Measurements from ENCODE around the gene CYP2F1.

The CYP2F1 gene, protein sequence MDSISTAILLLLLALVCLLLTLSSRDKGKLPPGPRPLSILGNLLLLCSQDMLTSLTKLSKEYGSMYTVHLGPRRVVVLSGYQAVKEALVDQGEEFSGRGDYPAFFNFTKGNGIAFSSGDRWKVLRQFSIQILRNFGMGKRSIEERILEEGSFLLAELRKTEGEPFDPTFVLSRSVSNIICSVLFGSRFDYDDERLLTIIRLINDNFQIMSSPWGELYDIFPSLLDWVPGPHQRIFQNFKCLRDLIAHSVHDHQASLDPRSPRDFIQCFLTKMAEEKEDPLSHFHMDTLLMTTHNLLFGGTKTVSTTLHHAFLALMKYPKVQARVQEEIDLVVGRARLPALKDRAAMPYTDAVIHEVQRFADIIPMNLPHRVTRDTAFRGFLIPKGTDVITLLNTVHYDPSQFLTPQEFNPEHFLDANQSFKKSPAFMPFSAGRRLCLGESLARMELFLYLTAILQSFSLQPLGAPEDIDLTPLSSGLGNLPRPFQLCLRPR

DNA sequence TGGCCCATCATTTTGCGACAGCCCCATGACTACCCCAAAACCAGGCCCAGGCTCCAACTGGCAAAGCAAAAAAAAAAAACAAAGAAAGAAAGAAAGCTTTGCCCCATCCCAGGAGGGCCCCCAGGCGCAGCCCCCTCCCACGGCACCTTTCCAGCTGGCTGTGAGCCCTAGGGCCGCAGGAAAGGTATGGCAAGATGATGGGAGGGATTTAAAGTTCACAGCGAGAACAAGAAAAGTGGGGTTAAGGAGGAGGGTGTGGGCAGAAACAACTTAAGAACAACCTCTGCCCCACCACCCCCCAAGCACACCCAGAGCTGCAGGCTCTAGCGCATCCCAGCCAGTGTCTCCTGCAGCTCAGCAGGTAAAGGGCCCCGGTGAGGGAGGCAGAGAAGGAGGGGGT, at the start of gene CYP2F1:
TSS of gene CYP2F1 (plus strand) at position 301 of the 400 bp plus-strand sequence. CDS start 1,757 bp downstream, outside the sequence.
- peaks cover 0 to 4% of the 10 kb centered on the region in 2 donors for H3K27me3 ChIP-seq (ENCODE audit: control insufficient read depth in 1 of 2, insufficient read depth in 2 of 2, low read length in 2 of 2)
- H3K36me3 ChIP-seq (ENCODE audit: insufficient read depth, low read length), result no peaks in the 10 kb centered on the region
- H3K4me1 ChIP-seq (ENCODE audit: insufficient read depth, low read length), result no peaks in the 10 kb centered on the region
- H3K9ac ChIP-seq (ENCODE audit: low read length), result no peak within 1 kb of the TSS
- no peak within 1 kb of the TSS for H3K27ac ChIP-seq (ENCODE audit: low read depth, low read length)
- H3K9me3 ChIP-seq (ENCODE audit: low read length), result no peaks in the 10 kb centered on the region
- no peak within 1 kb of the TSS for H3K4me3 ChIP-seq (ENCODE audit: low read depth in 1 of 2, low read length in 2 of 2)

DNA sequence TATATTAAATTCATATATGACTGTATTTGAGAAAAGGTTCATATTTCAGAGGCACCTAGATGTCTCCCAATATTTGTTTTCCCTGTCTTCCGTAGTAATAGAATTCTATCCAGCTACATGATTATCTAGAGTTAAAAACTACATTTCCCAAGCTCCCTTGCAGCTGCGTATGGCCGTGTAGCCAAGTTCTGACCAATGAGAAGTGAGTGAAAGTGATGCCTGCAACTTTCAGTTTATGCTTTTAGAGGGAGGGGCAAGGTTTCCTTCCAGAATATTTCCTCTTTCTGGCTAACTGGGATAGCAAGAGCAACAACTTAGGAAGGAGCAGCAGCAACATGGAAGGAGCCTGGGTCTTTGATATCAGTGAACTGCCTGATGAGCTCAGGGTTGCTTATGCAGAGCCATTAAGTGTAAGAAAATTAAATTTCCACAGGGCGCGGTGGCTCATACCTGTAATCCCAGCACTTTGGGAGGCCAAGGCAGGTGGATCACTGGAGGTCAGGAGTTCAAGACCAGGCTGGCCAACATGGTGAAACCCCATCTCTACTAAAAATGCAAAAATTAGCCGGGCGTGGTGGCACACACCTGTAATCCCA, 49.2 kb upstream of the CYP2F1 start:
- no peaks in the 10 kb centered on the region for H3K36me3 ChIP-seq (ENCODE audit: insufficient read depth, low read length)
- H3K9ac ChIP-seq (ENCODE audit: low read length), result no peak overlapping the region
- peaks cover 0 to 3% of the 10 kb centered on the region in 2 donors for H3K27me3 ChIP-seq (ENCODE audit: control insufficient read depth in 1 of 2, insufficient read depth in 2 of 2, low read length in 2 of 2)
- H3K4me3 ChIP-seq (ENCODE audit: low read depth in 1 of 2, low read length in 2 of 2), result no peak overlapping the region
- no peaks in the 10 kb centered on the region for H3K4me1 ChIP-seq (ENCODE audit: insufficient read depth, low read length)
- no peak overlapping the region for H3K27ac ChIP-seq (ENCODE audit: low read depth, low read length)
- no peaks in the 10 kb centered on the region for H3K9me3 ChIP-seq (ENCODE audit: low read length)

DNA sequence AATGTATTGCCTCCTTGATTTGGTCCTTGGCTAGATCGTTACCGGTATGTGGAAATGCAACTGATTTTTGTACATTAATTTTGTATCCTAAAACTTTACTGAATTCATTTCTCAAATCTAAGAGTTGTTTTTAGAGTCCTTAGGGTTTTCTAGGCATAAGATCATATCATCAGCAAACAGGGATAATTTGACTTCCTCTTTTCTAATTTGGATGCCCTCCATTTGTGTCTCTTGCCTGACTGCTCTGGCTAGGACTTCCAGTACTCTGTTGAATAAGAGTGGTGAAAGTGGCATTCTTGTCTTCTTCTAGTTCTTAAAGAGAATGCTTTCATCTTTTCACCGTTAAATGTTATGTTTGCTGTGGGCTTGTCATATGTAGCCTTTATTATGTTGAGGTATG, 37.9 kb upstream of the CYP2F1 start:
- H3K27me3 ChIP-seq (ENCODE audit: control insufficient read depth in 1 of 2, insufficient read depth in 2 of 2, low read length in 2 of 2), result no peaks in the 10 kb centered on the region
- H3K9me3 ChIP-seq (ENCODE audit: low read length), result no peaks in the 10 kb centered on the region

DNA sequence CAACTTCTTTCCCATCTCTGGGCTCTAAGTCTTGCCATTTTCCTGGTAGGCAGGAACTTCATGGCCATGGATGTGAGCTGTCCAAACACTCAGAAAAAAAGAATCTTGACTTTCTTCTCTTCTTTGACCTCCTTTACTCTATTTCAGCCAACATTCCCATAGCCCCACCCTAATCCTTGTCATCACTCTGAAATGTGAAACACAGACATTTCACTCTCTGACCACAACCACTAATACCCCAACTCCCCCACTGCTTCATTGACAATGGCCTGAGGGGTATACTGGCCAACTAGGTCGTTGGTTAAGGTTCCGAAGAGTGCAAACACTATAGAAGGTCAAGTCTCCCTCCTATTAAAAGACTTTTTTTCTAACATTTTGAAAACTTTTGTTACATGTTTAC, 30.7 kb upstream of the CYP2F1 start:
- no peaks in the 10 kb centered on the region for H3K4me1 ChIP-seq (ENCODE audit: insufficient read depth, low read length)
- H3K9ac ChIP-seq (ENCODE audit: low read length), result no peak overlapping the region
- H3K27ac ChIP-seq (ENCODE audit: low read depth, low read length), result no peak overlapping the region
- no peaks in the 10 kb centered on the region for H3K9me3 ChIP-seq (ENCODE audit: low read length)
- H3K27me3 ChIP-seq (ENCODE audit: control insufficient read depth in 1 of 2, insufficient read depth in 2 of 2, low read length in 2 of 2), result no peaks in the 10 kb centered on the region
- no peaks in the 10 kb centered on the region for H3K36me3 ChIP-seq (ENCODE audit: insufficient read depth, low read length)
- H3K4me3 ChIP-seq (ENCODE audit: low read depth in 1 of 2, low read length in 2 of 2), result no peak overlapping the region

More for the DNA sequence above, 37.9 kb upstream of the CYP2F1 start:
- H3K27ac ChIP-seq (ENCODE audit: low read depth, low read length), result no peak overlapping the region
- no peaks in the 10 kb centered on the region for H3K36me3 ChIP-seq (ENCODE audit: insufficient read depth, low read length)
- H3K9ac ChIP-seq (ENCODE audit: low read length), result no peak overlapping the region
- no peak overlapping the region for H3K4me3 ChIP-seq (ENCODE audit: low read depth in 1 of 2, low read length in 2 of 2)
- no peaks in the 10 kb centered on the region for H3K4me1 ChIP-seq (ENCODE audit: insufficient read depth, low read length)

DNA sequence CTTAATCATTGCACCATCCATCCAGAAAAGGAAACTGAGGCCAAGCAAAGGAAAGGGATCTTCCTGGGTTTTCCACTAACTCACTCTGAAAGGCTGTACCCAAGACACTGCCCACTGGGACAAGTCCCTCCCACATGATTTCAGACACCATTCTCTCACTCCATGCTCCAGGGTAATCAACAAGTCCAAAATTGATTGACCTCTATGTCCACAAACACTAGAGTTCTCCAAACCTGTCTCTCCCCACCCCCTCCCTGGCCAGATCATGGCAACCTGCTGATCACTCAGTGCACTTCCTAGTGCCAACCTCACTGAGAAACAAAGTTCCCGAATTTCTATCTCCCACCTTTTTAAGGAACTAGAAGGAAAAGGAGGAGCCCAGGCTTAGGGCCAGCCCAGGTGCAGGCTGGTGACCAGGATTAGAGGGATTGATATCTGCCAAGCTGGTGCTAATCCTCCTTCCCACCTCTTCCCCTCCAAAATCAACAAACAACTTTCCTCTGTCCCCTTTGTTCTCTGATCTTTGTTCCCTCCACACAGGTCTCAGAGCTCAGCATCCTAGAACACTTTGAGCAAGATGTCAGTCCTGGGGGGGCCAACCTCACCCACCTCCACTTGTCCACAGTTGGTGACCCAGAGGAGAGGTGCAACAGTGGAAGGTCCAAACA, 28.4 kb upstream of the CYP2F1 start:
- H3K27ac ChIP-seq (ENCODE audit: low read depth, low read length), result no peak overlapping the region
- no peaks in the 10 kb centered on the region for H3K9me3 ChIP-seq (ENCODE audit: low read length)
- H3K9ac ChIP-seq (ENCODE audit: low read length), result no peak overlapping the region
- no peaks in the 10 kb centered on the region for H3K36me3 ChIP-seq (ENCODE audit: insufficient read depth, low read length)
- H3K27me3 ChIP-seq (ENCODE audit: control insufficient read depth in 1 of 2, insufficient read depth in 2 of 2, low read length in 2 of 2), result peaks cover 0 to 12% of the 10 kb centered on the region in 2 donors
- no peaks in the 10 kb centered on the region for H3K4me1 ChIP-seq (ENCODE audit: insufficient read depth, low read length)
- H3K4me3 ChIP-seq (ENCODE audit: low read depth in 1 of 2, low read length in 2 of 2), result no peak overlapping the region

DNA sequence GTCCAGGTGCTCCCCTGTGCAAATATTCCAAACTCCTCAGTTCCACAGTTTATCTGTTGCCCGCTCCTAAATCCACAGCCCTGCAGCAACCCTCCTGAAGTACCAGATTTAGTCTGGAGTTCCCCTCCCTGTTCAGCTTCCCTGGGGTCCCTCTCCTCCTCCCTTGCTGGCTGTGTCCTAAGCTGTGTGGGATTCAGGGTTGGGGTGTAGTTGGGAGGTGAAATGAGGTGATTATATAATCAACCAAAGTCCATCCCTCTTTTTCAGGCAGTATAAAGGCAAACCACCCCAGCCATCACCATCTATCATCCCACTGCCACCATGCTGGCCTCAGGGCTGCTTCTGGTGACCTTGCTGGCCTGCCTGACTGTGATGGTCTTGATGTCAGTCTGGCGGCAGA, 26.1 kb upstream of the CYP2F1 start, which contains the start of gene CYP2A13:
TSS of gene CYP2A13 (plus strand) at position 301 of the 400 bp plus-strand sequence. CDS start at position 322, 21 bp downstream.
- no peaks in the 10 kb centered on the region for H3K4me1 ChIP-seq (ENCODE audit: insufficient read depth, low read length)
- H3K4me3 ChIP-seq (ENCODE audit: low read depth in 1 of 2, low read length in 2 of 2), result no peak within 1 kb of the TSS
- H3K9me3 ChIP-seq (ENCODE audit: low read length), result no peaks in the 10 kb centered on the region
- H3K27ac ChIP-seq (ENCODE audit: low read depth, low read length), result no peak within 1 kb of the TSS
- H3K36me3 ChIP-seq (ENCODE audit: insufficient read depth, low read length), result no peaks in the 10 kb centered on the region
- H3K27me3 ChIP-seq (ENCODE audit: control insufficient read depth in 1 of 2, insufficient read depth in 2 of 2, low read length in 2 of 2), result peaks cover 0 to 12% of the 10 kb centered on the region in 2 donors
- no peak within 1 kb of the TSS for H3K9ac ChIP-seq (ENCODE audit: low read length)

DNA sequence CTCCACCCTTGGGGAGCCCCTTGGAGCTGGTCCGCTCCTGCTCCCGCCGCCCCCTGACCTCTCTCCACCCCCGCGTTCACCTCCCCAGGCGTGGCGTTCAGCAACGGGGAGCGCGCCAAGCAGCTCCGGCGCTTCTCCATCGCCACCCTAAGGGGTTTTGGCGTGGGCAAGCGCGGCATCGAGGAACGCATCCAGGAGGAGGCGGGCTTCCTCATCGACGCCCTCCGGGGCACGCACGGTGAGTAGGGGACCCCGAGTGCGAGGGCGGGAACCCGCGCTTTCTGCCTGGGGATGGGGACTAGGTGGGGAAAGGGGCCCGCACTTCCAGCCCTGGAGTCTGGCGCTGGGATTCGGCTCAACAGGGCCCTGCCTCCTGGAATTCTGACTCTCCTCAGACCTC, 24.3 kb upstream of the CYP2F1 start:
- Histone ChIP-seq H3K4me1 (ENCODE audit: insufficient read depth, low read length) (no peaks in the 10 kb centered on the region), H3K4me3 (ENCODE audit: low read depth in 1 of 2, low read length in 2 of 2) (no peak overlapping the region), H3K9ac (ENCODE audit: low read length) (no peak overlapping the region), H3K9me3 (ENCODE audit: low read length) (no peaks in the 10 kb centered on the region), H3K27ac (ENCODE audit: low read depth, low read length) (no peak overlapping the region), H3K27me3 (ENCODE audit: control insufficient read depth in 1 of 2, insufficient read depth in 2 of 2, low read length in 2 of 2) (peaks cover 0 to 12% of the 10 kb centered on the region in 2 donors), H3K36me3 (ENCODE audit: insufficient read depth, low read length) (no peaks in the 10 kb centered on the region)

DNA sequence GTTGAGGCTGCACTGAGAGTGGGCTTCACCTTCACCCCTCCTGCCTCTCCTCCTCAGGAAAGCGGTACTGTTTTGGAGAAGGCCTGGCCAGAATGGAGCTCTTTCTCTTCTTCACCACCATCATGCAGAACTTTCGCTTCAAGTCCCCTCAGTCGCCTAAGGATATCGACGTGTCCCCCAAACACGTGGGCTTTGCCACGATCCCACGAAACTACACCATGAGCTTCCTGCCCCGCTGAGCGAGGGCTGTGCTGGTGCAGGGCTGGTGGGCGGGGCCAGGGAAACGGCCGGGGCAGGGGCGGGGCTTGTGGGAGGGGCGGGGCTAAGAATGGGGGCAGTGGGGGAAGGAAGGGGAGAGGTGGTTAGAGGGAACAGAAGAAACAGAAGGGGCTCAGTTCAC, 18.5 kb upstream of the CYP2F1 start:
- Histone ChIP-seq H3K9ac (ENCODE audit: low read length) (no peak overlapping the region), H3K27me3 (ENCODE audit: control insufficient read depth in 1 of 2, insufficient read depth in 2 of 2, low read length in 2 of 2) (peaks cover 0 to under 1% of the 10 kb centered on the region in 2 donors), H3K36me3 (ENCODE audit: insufficient read depth, low read length) (no peaks in the 10 kb centered on the region), H3K9me3 (ENCODE audit: low read length) (no peaks in the 10 kb centered on the region), H3K4me3 (ENCODE audit: low read depth in 1 of 2, low read length in 2 of 2) (no peak overlapping the region), H3K4me1 (ENCODE audit: insufficient read depth, low read length) (no peaks in the 10 kb centered on the region), H3K27ac (ENCODE audit: low read depth, low read length) (no peak overlapping the region)

DNA sequence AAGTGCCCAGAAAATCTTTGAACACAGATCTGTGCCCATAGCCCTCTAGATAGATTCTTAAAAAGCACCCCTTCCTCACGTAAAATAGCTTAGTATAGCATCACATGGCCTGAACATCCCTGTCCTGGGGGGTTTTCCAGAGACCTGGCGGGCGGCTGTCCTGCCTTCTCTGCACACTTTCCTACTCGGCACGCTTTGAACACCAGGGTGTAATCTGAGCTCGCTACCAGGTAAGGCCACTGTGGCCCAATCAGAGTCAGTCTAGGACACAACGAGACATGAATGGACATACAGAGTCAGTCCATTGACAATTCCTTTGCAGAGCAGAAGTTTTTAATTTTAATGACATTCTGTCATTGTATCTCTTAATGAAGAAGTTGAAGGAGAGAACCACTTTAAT, 17.9 kb upstream of the CYP2F1 start:
- no peaks in the 10 kb centered on the region for H3K27me3 ChIP-seq (ENCODE audit: control insufficient read depth in 1 of 2, insufficient read depth in 2 of 2, low read length in 2 of 2)
- H3K4me1 ChIP-seq (ENCODE audit: insufficient read depth, low read length), result no peaks in the 10 kb centered on the region
- no peak overlapping the region for H3K9ac ChIP-seq (ENCODE audit: low read length)
- H3K4me3 ChIP-seq (ENCODE audit: low read depth in 1 of 2, low read length in 2 of 2), result no peak overlapping the region
- H3K27ac ChIP-seq (ENCODE audit: low read depth, low read length), result no peak overlapping the region
- no peaks in the 10 kb centered on the region for H3K9me3 ChIP-seq (ENCODE audit: low read length)
- no peaks in the 10 kb centered on the region for H3K36me3 ChIP-seq (ENCODE audit: insufficient read depth, low read length)

DNA sequence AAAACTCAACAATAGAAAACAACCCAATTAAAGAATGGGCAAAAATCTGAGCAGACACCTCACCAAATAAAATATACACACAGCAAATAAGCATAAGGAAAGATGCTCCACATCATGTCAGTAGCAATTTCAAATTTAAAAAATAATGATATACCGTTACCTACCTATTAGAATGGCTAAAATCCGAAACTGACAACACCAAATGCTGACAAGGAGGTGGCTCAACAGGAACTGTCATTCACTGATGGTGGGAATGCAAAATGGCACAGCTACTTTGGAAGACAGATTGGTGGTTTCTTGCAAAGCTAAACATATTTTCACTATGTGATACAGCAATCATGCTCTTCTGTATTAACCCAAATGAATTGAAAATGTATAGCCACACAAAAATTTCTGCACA, 16.9 kb upstream of the CYP2F1 start:
- Histone ChIP-seq H3K9ac (ENCODE audit: low read length) (no peak overlapping the region), H3K9me3 (ENCODE audit: low read length) (no peaks in the 10 kb centered on the region), H3K36me3 (ENCODE audit: insufficient read depth, low read length) (no peaks in the 10 kb centered on the region), H3K4me3 (ENCODE audit: low read depth in 1 of 2, low read length in 2 of 2) (no peak overlapping the region), H3K27me3 (ENCODE audit: control insufficient read depth in 1 of 2, insufficient read depth in 2 of 2, low read length in 2 of 2) (no peaks in the 10 kb centered on the region), H3K27ac (ENCODE audit: low read depth, low read length) (no peak overlapping the region), H3K4me1 (ENCODE audit: insufficient read depth, low read length) (no peaks in the 10 kb centered on the region)

DNA sequence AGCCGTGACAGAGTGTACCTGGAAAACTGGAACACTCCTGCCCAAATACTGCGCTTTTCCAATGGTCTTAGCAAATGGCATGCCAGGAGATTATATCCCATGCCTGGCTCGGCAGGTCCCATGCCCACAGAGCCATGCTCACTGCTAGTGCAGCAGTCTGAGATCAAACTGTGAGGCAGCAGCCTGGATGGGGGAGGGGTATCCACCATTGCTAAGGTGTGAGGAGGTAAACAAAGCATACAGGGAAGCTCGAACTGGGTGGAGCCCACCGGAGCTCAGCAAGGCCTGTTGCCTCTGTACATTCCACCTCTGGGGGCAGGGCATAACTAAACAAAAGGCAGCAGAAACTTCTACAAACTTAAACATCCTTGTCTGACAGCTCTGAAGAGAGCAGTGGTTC, 15.5 kb upstream of the CYP2F1 start:
- no peaks in the 10 kb centered on the region for H3K9me3 ChIP-seq (ENCODE audit: low read length)
- no peaks in the 10 kb centered on the region for H3K27me3 ChIP-seq (ENCODE audit: control insufficient read depth in 1 of 2, insufficient read depth in 2 of 2, low read length in 2 of 2)
- H3K27ac ChIP-seq (ENCODE audit: low read depth, low read length), result no peak overlapping the region
- no peak overlapping the region for H3K9ac ChIP-seq (ENCODE audit: low read length)
- no peak overlapping the region for H3K4me3 ChIP-seq (ENCODE audit: low read depth in 1 of 2, low read length in 2 of 2)
- H3K36me3 ChIP-seq (ENCODE audit: insufficient read depth, low read length), result no peaks in the 10 kb centered on the region
- no peaks in the 10 kb centered on the region for H3K4me1 ChIP-seq (ENCODE audit: insufficient read depth, low read length)
